Measurements from ENCODE around the gene LMF1. TPM values are rescaled to one million over a fixed set of nuclear protein-coding genes. Genes with fewer than 3 reads are reported as not detected.
"Not testable (repeated sequence)": the region's sequence is repeated elsewhere in the genome, so short reads cannot be mapped to it uniquely, and the experiment has no call there.

The LMF1 gene
- total RNA-seq, 2 experiments from 2014 or later = 26.6 to 31.3 TPM

- no peaks in the 10 kb centered on the region for H3K36me3 Mint-ChIP-seq
These were observed 102.4 kb downstream of the LMF1 start for GRCh38 chr16:868386-868755.

DNA sequence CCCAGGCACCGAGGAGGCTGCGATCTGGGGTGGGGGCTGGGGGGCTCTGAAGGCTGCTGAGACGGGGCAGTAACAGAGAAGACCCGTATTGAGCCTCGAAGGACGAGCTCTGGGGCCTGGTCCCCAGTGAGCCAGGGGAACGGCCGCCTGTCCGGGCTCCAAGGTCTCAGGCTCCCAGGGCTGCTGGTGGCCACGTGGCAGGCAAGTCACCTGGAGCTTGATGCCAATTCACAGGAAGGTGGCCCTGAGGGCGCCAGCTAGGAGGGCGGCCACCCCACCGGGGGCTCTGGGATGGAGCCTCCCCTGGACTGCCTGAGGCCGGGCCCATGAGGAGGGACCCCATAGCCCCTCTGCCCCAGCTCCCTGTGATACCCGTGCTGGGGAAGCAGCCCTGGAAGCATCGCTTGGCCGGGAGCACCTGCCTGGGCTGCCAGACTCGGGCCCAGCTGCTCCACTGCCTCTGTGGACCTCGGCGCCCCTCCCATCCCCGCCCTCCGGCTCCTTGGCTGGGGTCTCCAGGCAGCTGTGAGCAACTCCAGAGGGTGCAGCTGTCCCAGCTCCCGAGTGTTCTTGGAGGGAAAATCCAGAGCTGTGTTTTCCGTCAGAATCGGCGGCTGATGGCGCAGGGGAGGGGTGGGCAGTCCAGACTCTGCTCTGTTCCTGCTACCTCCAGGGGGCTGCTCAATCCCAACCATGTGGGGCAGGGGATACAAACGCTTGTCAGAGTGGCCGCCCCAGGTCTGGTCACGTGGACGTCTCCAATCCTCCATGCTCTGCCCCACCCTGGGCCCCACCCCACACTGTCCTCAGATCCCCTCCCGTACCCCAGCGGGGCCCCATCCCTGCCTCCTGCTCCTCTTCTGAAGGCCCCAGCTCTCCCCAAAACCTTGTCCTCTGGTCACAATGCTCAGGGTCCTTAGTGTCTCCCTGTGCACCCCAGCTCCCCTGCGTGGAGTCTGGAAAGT is 103.1 kb downstream of the LMF1 start:
- H3K9me3 Mint-ChIP-seq = peaks cover 7% of the 10 kb centered on the region
- H3K4me1 Mint-ChIP-seq = peaks cover 2% of the 10 kb centered on the region
- H3K27ac Mint-ChIP-seq = no peak overlapping the region
- ATAC-seq (ENCODE audit: low read depth) (no peak), DNase-seq (no peak)
- H3K4me3 Mint-ChIP-seq = no peak overlapping the region
- H3K36me3 Mint-ChIP-seq = no peaks in the 10 kb centered on the region
- no peaks in the 10 kb centered on the region for H3K27me3 Mint-ChIP-seq
- POLR2A ChIA-PET = no interaction called here

More at GRCh38 chr16:868386-868755, 102.4 kb downstream of the LMF1 start:
- Mint-ChIP-seq H3K4me3 (no peak overlapping the region), H3K27ac (no peak overlapping the region), H3K27me3 (no peaks in the 10 kb centered on the region), H3K9me3 (peaks cover 5% of the 10 kb centered on the region), H3K4me1 (peaks cover 1% of the 10 kb centered on the region)
- POLR2A ChIA-PET = no interaction called here
- DNase-seq = no peak
- ATAC-seq (ENCODE audit: low read depth) = no peak

- Mint-ChIP-seq H3K9me3 (peaks cover 12% of the 10 kb centered on the region), H3K4me3 (no peak overlapping the region), H3K27me3 (no peaks in the 10 kb centered on the region), H3K27ac (no peak overlapping the region), H3K36me3 (peaks cover 1% of the 10 kb centered on the region), H3K4me1 (peaks cover 2% of the 10 kb centered on the region)
- DNase-seq (no peak), ATAC-seq (ENCODE audit: low read depth) (no peak)
- POLR2A ChIA-PET = no interaction called here
These were observed 104.4 kb downstream of the LMF1 start for GRCh38 chr16:866252-866896.

DNA sequence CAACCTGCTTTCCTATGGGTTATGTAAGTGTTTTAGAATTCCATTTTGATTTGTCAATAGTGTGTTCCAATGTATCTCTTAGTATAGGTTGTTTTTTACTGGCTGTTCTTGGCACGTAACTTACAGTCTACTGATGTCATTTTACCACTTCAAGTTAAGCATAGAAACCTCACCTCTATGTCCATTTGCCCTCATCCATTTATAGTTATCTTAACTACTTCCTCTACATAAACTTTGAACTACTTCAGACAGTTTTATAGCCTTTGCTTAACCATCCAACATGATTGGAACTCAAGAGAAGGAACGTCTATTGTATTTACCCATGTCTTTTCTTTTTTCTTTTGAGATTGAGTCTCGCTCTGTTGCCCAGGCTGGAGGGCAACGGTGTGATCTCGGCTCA is 105.8 kb downstream of the LMF1 start:
- Mint-ChIP-seq H3K36me3 (peaks cover 1% of the 10 kb centered on the region), H3K4me3 (no peak overlapping the region), H3K27me3 (no peaks in the 10 kb centered on the region), H3K27ac (no peak overlapping the region), H3K4me1 (peaks cover 2% of the 10 kb centered on the region), H3K9me3 (peaks cover 17% of the 10 kb centered on the region)
- ATAC-seq (ENCODE audit: low read depth) (no peak), DNase-seq (no peak)
- POLR2A ChIA-PET = no interaction called here

DNA sequence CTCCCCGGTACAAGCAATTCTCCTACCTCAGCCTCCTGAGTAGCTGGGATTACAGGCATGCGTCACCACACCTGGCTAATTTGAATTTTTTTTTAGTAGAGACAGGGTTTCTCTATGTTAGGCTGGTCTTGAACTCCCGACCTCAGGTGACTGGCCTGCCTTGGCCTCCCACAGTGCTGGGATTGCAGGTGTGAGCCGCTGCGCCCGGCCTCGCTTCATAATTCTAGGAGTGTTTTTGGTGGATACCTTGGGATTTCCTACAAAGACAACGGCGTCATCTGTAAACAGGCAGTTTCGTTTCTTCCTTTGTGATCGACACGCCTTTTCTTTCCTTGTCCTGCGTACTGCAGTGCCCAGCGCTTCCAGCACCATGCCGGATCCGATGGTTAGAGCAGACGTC is 109.3 kb downstream of the LMF1 start:
- Mint-ChIP-seq H3K27me3 (no peaks in the 10 kb centered on the region), H3K4me3 (no peak overlapping the region), H3K27ac (no peak overlapping the region), H3K36me3 (peaks cover 3% of the 10 kb centered on the region), H3K9me3 (peaks cover 17% of the 10 kb centered on the region), H3K4me1 (peaks cover 2% of the 10 kb centered on the region)
- DNase-seq = no peak
- POLR2A ChIA-PET = no interaction called here
- ATAC-seq (ENCODE audit: low read depth) = no peak

DNA sequence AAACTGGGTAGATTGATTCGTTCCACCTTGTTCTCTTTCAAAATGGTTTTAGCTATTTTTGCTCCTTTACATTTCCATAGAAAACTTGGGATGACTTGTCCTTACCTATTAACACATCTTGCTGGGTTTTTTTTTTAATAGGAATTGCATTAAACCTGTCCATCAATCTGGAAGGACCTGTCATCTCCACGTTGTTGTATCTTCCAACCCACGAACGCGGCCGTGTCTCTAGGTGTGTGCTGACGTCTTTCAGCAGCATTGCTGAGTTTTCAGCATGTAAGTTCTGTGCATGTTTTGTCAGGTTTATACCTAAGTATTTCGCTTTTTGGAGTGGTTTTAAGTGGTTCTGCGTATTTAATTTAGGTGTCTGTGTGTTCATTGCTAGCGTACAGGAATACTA is 109.9 kb downstream of the LMF1 start:
- H3K36me3 Mint-ChIP-seq = peaks cover 3% of the 10 kb centered on the region

DNA sequence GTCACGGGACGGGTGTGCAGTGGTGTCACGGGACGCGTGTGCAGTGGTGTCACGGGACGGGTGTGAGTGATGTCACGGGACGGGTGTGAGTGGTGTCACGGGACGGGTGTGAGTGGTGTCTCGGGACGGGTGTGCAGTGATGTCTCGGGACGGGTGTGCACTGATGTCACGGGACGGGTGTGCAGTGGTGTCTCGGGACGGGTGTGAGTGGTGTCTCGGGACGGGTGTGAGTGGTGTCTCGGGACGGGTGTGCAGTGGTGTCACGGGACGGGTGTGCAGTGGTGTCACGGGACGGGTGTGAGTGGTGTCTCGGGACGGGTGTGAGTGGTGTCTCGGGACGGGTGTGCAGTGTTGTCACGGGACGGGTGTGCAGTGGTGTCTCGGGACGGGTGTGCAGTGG is 111.8 kb downstream of the LMF1 start:
- ATAC-seq (ENCODE audit: low read depth); H3K4me3 Mint-ChIP-seq; H3K4me1 Mint-ChIP-seq; H3K27me3 Mint-ChIP-seq; H3K36me3 Mint-ChIP-seq; DNase-seq; POLR2A ChIA-PET; H3K27ac Mint-ChIP-seq: not testable (repeated sequence)
- H3K9me3 Mint-ChIP-seq = peaks cover 13% of the 10 kb centered on the region

More for the DNA sequence above, 109.9 kb downstream of the LMF1 start:
- Mint-ChIP-seq H3K4me1 (peaks cover 2% of the 10 kb centered on the region), H3K27me3 (no peaks in the 10 kb centered on the region), H3K27ac (no peak overlapping the region), H3K4me3 (no peak overlapping the region), H3K9me3 (peaks cover 17% of the 10 kb centered on the region)
- DNase-seq (no peak), ATAC-seq (ENCODE audit: low read depth) (no peak)
- POLR2A ChIA-PET = no interaction called here

GRCh38 chr16:858441-858840 is 112.3 kb downstream of the LMF1 start:
- POLR2A ChIA-PET; H3K4me3 Mint-ChIP-seq; H3K27ac Mint-ChIP-seq; H3K27me3 Mint-ChIP-seq; H3K4me1 Mint-ChIP-seq; ATAC-seq (ENCODE audit: low read depth); DNase-seq; H3K36me3 Mint-ChIP-seq: not testable (repeated sequence)
- H3K9me3 Mint-ChIP-seq = peaks cover 13% of the 10 kb centered on the region

GRCh38 chr16:856811-857210 is 114.0 kb downstream of the LMF1 start:
- no peak for DNase-seq
- H3K27ac Mint-ChIP-seq = no peak overlapping the region
- POLR2A ChIA-PET = no interaction called here
- no peak overlapping the region for H3K4me3 Mint-ChIP-seq
- H3K4me1 Mint-ChIP-seq = no peaks in the 10 kb centered on the region
- peaks cover 3% of the 10 kb centered on the region for H3K36me3 Mint-ChIP-seq
- no peaks in the 10 kb centered on the region for H3K27me3 Mint-ChIP-seq
- peaks cover 9% of the 10 kb centered on the region for H3K9me3 Mint-ChIP-seq
- ATAC-seq (ENCODE audit: low read depth) = no peak

GRCh38 chr16:856101-856500 is 114.7 kb downstream of the LMF1 start:
- Mint-ChIP-seq H3K9me3 (peaks cover 5% of the 10 kb centered on the region), H3K27me3 (no peaks in the 10 kb centered on the region), H3K4me1 (no peaks in the 10 kb centered on the region), H3K4me3 (no peak overlapping the region), H3K27ac (no peak overlapping the region), H3K36me3 (peaks cover 1% of the 10 kb centered on the region)
- ATAC-seq (ENCODE audit: low read depth) (no peak), DNase-seq (no peak)
- POLR2A ChIA-PET = no interaction called here

- Mint-ChIP-seq H3K36me3 (peaks cover 3% of the 10 kb centered on the region), H3K4me3 (no peak overlapping the region), H3K4me1 (no peaks in the 10 kb centered on the region), H3K27ac (no peak overlapping the region), H3K27me3 (no peaks in the 10 kb centered on the region), H3K9me3 (peaks cover 3% of the 10 kb centered on the region)
- ATAC-seq (ENCODE audit: low read depth) (no peak), DNase-seq (no peak)
- POLR2A ChIA-PET = no interaction called here
These were observed 115.3 kb downstream of the LMF1 start for GRCh38 chr16:855471-855870.

GRCh38 chr16:854808-855410 is 115.9 kb downstream of the LMF1 start:
- ATAC-seq (ENCODE audit: low read depth) (no peak), DNase-seq (no peak)
- H3K4me1 Mint-ChIP-seq = no peaks in the 10 kb centered on the region
- H3K9me3 Mint-ChIP-seq = peaks cover 7% of the 10 kb centered on the region
- peaks cover 3% of the 10 kb centered on the region for H3K27me3 Mint-ChIP-seq
- no peak overlapping the region for H3K27ac Mint-ChIP-seq
- H3K4me3 Mint-ChIP-seq = no peak overlapping the region
- POLR2A ChIA-PET = no interaction called here
- peaks cover 4% of the 10 kb centered on the region for H3K36me3 Mint-ChIP-seq

GRCh38 chr16:853981-854807 is 116.6 kb downstream of the LMF1 start:
- Mint-ChIP-seq H3K4me1 (no peaks in the 10 kb centered on the region), H3K4me3 (no peak overlapping the region), H3K36me3 (peaks cover 2% of the 10 kb centered on the region), H3K27ac (no peak overlapping the region), H3K9me3 (peaks cover 7% of the 10 kb centered on the region), H3K27me3 (peaks cover 3% of the 10 kb centered on the region)
- DNase-seq = no peak
- POLR2A ChIA-PET = no interaction called here
- no peak for ATAC-seq (ENCODE audit: low read depth)

Measured in activated naive CD8-positive, alpha-beta T cell treated with anti-CD3 and anti-CD28 coated beads, Interleukin-2, amount 10 ng/mL, durations not matched to agents 7 days and 5 days (primary cell).